HEK293 (cell line): ENCODE data around the gene SP4.

Experiments
- CTCF ChIP-seq: fragments of 450-650 bp; formaldehyde crosslinking; IDR thresholded peaks from 2 replicates; pipeline ENCODE4 v1.5.1; 2016; ENCODE audit warnings: missing biosample characterization, missing genetic modification characterization
- ZNF184 ChIP-seq: fragments of 450-650 bp; IDR thresholded peaks from 2 replicates; pipeline ENCODE4 v1.5.1; 2018; ENCODE audit warnings: missing biosample characterization, mild to moderate bottlenecking, missing genetic modification characterization
- ZNF24 ChIP-seq: fragments of 450-650 bp; formaldehyde crosslinking; IDR thresholded peaks from 2 replicates; pipeline ENCODE4 v1.5.1; 2016; ENCODE audit warnings: missing biosample characterization, missing genetic modification characterization

GRCh38 chr7:21414795-21415393, 13.0 kb upstream of the SP4 start:
- TF ChIP-seq CTCF (tag by site-specific recombination) (no peak), ZNF184 (tag by site-specific recombination) (no peak), ZNF24 (tag by site-specific recombination) (no peak)
